GM23338 (cell line): Measurements from ENCODE around the gene NIN. TPM values are rescaled to one million over a fixed set of nuclear protein-coding genes. Genes with fewer than 3 reads are reported as not detected.

Experiments used
- ATAC-seq: fragments of 200-7000 bp; cut with Tn5 transposase; 3 replicates; pipeline ENCODE4 v1.9.1; 2020
- DNase-seq: peaks from one replicate; pipeline ENCODE4 v3.0.0-alpha.2; 2015; ENCODE audit warnings: low spot score
- H2AFZ ChIP-seq: fragments of 200-600 bp; sonication (generic); 2 replicates; pipeline ENCODE4 v1.8.0; 2016; ENCODE audit warnings: antibody characterized with exemption, mild to moderate bottlenecking, moderate library complexity
- H3F3A ChIP-seq: fragments of 200-600 bp; sonication (generic); replicated peaks from 2 replicates; pipeline ENCODE4 v1.8.0; 2017; ENCODE audit warnings: antibody characterized with exemption, mixed run types, low read depth
- H3K27ac ChIP-seq: fragments of 200-600 bp; sonication (generic); 2 replicates; pipeline ENCODE4 v1.6.1; 2016; ENCODE audit warnings: low read depth
- H3K27me3 ChIP-seq: fragments of 200-600 bp; sonication (generic); 2 replicates; pipeline ENCODE4 v1.8.0; 2016; ENCODE audit warnings: mild to moderate bottlenecking, mixed run types, moderate library complexity; ENCODE audit not compliant: insufficient read depth
- H3K36me3 ChIP-seq: fragments of 200-600 bp; sonication (generic); 2 replicates; pipeline ENCODE4 v1.8.0; 2016; ENCODE audit warnings: mild to moderate bottlenecking; ENCODE audit not compliant: insufficient read depth
- H3K4me1 ChIP-seq: fragments of 200-600 bp; sonication (generic); 2 replicates; pipeline ENCODE4 v1.8.0; 2016; ENCODE audit warnings: mild to moderate bottlenecking, moderate library complexity; ENCODE audit not compliant: insufficient read depth
- H3K4me2 ChIP-seq: fragments of 200-600 bp; sonication (generic); 2 replicates; pipeline ENCODE4 v1.7.1; 2017; ENCODE audit warnings: mixed run types
- H3K4me3 ChIP-seq: fragments of 200-600 bp; sonication (generic); 2 replicates; pipeline ENCODE4 v1.6.1; 2016; ENCODE audit warnings: mixed run types
- H3K79me2 ChIP-seq: fragments of 200-600 bp; sonication (generic); replicated peaks from 2 replicates; pipeline ENCODE4 v1.8.0; 2017; ENCODE audit warnings: mild to moderate bottlenecking; ENCODE audit not compliant: insufficient read depth
- H3K9me2 ChIP-seq: fragments of 200-600 bp; sonication (generic); 2 replicates; pipeline ENCODE4 v1.8.0; 2017; ENCODE audit not compliant: insufficient read depth
- H4K20me1 ChIP-seq: fragments of 200-600 bp; sonication (generic); replicated peaks from 2 replicates; pipeline ENCODE4 v1.8.0; 2017; ENCODE audit warnings: mild to moderate bottlenecking; ENCODE audit not compliant: insufficient read depth
- H3K27ac Mint-ChIP-seq: 2 replicates; pipeline ENCODE4 v1.8.0; 2020; ENCODE audit warnings: inconsistent platforms, mild to moderate bottlenecking, moderate library complexity, mixed read lengths
- H3K27me3 Mint-ChIP-seq: 3 replicates; pipeline ENCODE4 v1.8.0; 2022; ENCODE audit warnings: low read depth, mild to moderate bottlenecking, moderate library complexity, mixed read lengths, inconsistent platforms; ENCODE audit not compliant: insufficient read depth, poor library complexity
- H3K36me3 Mint-ChIP-seq: 3 replicates; pipeline ENCODE4 v1.8.0; 2021; ENCODE audit warnings: low read depth, mild to moderate bottlenecking, inconsistent platforms, moderate library complexity, mixed read lengths
- H3K4me1 Mint-ChIP-seq: 3 replicates; pipeline ENCODE4 v1.8.0; 2020; ENCODE audit warnings: mild to moderate bottlenecking, inconsistent platforms, mixed read lengths
- H3K4me3 Mint-ChIP-seq: 3 replicates; pipeline ENCODE4 v1.8.0; 2021; ENCODE audit warnings: moderate library complexity, mild to moderate bottlenecking, inconsistent platforms, mixed read lengths
- H3K9me3 Mint-ChIP-seq: 3 replicates; pipeline ENCODE4 v1.8.0; 2020; ENCODE audit warnings: moderate library complexity, mild to moderate bottlenecking, inconsistent platforms, mixed read lengths
- CREB1 ChIP-seq: fragments of 250-450 bp; sonication (Bioruptor Pico); IDR thresholded peaks from 2 replicates; pipeline ENCODE4 v1.5.0; 2020; ENCODE audit warnings: low read depth, mild to moderate bottlenecking, moderate library complexity
- CTCF ChIP-seq, 2 experiments: fragments of 200-600 bp in 1 of 2; sonication (generic) in 1 of 2; conservative IDR thresholded peaks; 2 replicates each; pipeline versions ENCODE4 v1.5.1 to v1.6.1; 2016 to 2017; ENCODE audit warnings: antibody characterized with exemption in 2 of 2, low read depth in 2 of 2, mild to moderate bottlenecking in 2 of 2, moderate library complexity in 1 of 2
- EZH2 ChIP-seq: fragments of 200-600 bp; sonication (generic); IDR thresholded peaks from one replicate; pipeline ENCODE4 v1.8.0; 2017; ENCODE audit warnings: antibody characterized with exemption, mild to moderate bottlenecking, low read depth; ENCODE audit not compliant: unreplicated experiment
- EZH2phosphoT487 ChIP-seq: fragments of 200-600 bp; sonication (generic); IDR thresholded peaks from one replicate; pipeline ENCODE4 v1.8.1; 2018; ENCODE audit warnings: antibody characterized with exemption; ENCODE audit not compliant: unreplicated experiment
- JUNB ChIP-seq: IDR thresholded peaks from one replicate; pipeline ENCODE4 v1.6.1; 2016; ENCODE audit warnings: antibody characterized with exemption; ENCODE audit not compliant: unreplicated experiment
- NANOG ChIP-seq: IDR thresholded peaks from 2 replicates; pipeline ENCODE4 v1.6.1; 2016; ENCODE audit warnings: antibody characterized with exemption, borderline replicate concordance
- POLR2AphosphoS5 ChIP-seq: IDR thresholded peaks from 2 replicates; pipeline ENCODE4 v1.6.1; 2016; ENCODE audit warnings: antibody characterized with exemption, low read depth
- STAT1 ChIP-seq: IDR thresholded peaks from one replicate; pipeline ENCODE4 v1.6.1; 2016; ENCODE audit warnings: antibody characterized with exemption; ENCODE audit not compliant: unreplicated experiment
- ZNF114 ChIP-seq: fragments of 250-450 bp; sonication (Bioruptor Pico); IDR thresholded peaks from 2 replicates; pipeline ENCODE4 v1.5.0; 2020; ENCODE audit warnings: mild to moderate bottlenecking, moderate library complexity
- ZNF331 ChIP-seq: fragments of 250-450 bp; sonication (Bioruptor Pico); IDR thresholded peaks from 2 replicates; pipeline ENCODE4 v1.5.0; 2020; ENCODE audit warnings: low read depth, mild to moderate bottlenecking, moderate library complexity
- polyA plus RNA-seq: library from polyadenylated mRNA; unstranded; fragments of >200 nt; fragmentation: Nextera tagmentation; extraction: Ambion mirVana; gene quantifications from 2 replicates; pipeline ENCODE4 v1.2.1, GENCODE V29; 2016
- total RNA-seq: library from RNA; depleted of rRNA; stranded (reverse); fragments of >200 nt; shearing (Covaris generic); gene quantifications from 2 replicates; pipeline ENCODE4 v1.2.3, GENCODE V29; 2014
- TF ChIP-seq, protein P1 (sequence below): fragments of 250-450 bp; sonication (Bioruptor Pico); IDR thresholded peaks from 2 replicates; pipeline ENCODE4 v1.5.0; 2020; ENCODE audit warnings: mild to moderate bottlenecking, moderate library complexity
- TF ChIP-seq, protein P2 (sequence below): IDR thresholded peaks from one replicate; pipeline ENCODE4 v1.6.1; 2018; ENCODE audit warnings: antibody characterized with exemption; ENCODE audit not compliant: unreplicated experiment
- TF ChIP-seq, protein P3 (sequence below): IDR thresholded peaks from 2 replicates; pipeline ENCODE4 v1.6.1; 2016; ENCODE audit warnings: antibody characterized with exemption

Gene NIN
- total and polyA plus RNA-seq, 2 experiments from 2014 or later, result 7.4 to 17.4 TPM

DNA sequence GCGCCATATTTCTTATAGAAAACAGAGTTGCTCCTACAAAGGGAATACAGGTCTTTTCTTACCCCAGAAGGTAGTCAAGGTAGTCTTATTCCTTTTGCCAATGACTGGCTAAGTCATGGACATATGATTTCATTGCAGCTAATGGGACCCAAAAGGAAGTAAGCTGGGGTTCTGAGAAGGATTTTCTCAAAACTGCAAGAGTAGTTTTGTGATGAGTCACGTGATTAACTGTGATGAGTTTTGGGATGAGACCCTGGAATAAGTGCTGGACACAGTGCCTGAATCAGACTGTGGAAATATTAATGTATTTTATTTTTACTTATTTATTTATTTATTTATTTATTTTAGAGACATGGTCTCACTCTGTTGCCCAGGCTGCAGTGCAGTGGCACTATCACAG is 13.4 kb upstream of the NIN start:
- no peak overlapping the region for H3K27ac ChIP-seq
- Mint-ChIP-seq H3K27me3 (no peaks in the 10 kb centered on the region), H3K4me3 (no peak overlapping the region), H3K9me3 (no peaks in the 10 kb centered on the region), H3K4me1 (no peaks in the 10 kb centered on the region), H3K27ac (no peak overlapping the region), H3K36me3 (no peaks in the 10 kb centered on the region)
- no peak for TF ChIP-seq ZNF331 (CRISPR knock-in tag)
- TF ChIP-seq ZNF114, result no peak
- TF ChIP-seq, protein P1, sequence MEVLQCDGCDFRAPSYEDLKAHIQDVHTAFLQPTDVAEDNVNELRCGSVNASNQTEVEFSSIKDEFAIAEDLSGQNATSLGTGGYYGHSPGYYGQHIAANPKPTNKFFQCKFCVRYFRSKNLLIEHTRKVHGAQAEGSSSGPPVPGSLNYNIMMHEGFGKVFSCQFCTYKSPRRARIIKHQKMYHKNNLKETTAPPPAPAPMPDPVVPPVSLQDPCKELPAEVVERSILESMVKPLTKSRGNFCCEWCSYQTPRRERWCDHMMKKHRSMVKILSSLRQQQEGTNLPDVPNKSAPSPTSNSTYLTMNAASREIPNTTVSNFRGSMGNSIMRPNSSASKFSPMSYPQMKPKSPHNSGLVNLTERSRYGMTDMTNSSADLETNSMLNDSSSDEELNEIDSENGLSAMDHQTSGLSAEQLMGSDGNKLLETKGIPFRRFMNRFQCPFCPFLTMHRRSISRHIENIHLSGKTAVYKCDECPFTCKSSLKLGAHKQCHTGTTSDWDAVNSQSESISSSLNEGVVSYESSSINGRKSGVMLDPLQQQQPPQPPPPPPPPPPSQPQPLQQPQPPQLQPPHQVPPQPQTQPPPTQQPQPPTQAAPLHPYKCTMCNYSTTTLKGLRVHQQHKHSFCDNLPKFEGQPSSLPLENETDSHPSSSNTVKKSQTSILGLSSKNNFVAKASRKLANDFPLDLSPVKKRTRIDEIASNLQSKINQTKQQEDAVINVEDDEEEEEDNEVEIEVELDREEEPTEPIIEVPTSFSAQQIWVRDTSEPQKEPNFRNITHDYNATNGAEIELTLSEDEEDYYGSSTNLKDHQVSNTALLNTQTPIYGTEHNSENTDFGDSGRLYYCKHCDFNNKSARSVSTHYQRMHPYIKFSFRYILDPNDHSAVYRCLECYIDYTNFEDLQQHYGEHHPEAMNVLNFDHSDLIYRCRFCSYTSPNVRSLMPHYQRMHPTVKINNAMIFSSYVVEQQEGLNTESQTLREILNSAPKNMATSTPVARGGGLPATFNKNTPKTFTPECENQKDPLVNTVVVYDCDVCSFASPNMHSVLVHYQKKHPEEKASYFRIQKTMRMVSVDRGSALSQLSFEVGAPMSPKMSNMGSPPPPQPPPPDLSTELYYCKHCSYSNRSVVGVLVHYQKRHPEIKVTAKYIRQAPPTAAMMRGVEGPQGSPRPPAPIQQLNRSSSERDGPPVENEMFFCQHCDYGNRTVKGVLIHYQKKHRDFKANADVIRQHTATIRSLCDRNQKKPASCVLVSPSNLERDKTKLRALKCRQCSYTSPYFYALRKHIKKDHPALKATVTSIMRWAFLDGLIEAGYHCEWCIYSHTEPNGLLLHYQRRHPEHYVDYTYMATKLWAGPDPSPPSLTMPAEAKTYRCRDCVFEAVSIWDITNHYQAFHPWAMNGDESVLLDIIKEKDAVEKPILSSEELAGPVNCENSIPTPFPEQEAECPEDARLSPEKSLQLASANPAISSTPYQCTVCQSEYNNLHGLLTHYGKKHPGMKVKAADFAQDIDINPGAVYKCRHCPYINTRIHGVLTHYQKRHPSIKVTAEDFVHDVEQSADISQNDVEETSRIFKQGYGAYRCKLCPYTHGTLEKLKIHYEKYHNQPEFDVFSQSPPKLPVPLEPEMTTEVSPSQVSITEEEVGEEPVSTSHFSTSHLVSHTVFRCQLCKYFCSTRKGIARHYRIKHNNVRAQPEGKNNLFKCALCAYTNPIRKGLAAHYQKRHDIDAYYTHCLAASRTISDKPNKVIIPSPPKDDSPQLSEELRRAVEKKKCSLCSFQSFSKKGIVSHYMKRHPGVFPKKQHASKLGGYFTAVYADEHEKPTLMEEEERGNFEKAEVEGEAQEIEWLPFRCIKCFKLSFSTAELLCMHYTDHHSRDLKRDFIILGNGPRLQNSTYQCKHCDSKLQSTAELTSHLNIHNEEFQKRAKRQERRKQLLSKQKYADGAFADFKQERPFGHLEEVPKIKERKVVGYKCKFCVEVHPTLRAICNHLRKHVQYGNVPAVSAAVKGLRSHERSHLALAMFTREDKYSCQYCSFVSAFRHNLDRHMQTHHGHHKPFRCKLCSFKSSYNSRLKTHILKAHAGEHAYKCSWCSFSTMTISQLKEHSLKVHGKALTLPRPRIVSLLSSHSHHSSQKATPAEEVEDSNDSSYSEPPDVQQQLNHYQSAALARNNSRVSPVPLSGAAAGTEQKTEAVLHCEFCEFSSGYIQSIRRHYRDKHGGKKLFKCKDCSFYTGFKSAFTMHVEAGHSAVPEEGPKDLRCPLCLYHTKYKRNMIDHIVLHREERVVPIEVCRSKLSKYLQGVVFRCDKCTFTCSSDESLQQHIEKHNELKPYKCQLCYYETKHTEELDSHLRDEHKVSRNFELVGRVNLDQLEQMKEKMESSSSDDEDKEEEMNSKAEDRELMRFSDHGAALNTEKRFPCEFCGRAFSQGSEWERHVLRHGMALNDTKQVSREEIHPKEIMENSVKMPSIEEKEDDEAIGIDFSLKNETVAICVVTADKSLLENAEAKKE, result no peak
- no peak for TF ChIP-seq CTCF (conservative IDR thresholded peaks at IDR 0.05; ENCODE audit: low read depth in 2 of 2)
- no peak for TF ChIP-seq EZH2
- no peak for TF ChIP-seq STAT1
- no peak for TF ChIP-seq JUNB
- no peak for TF ChIP-seq NANOG
- TF ChIP-seq EZH2phosphoT487, result no peak
- TF ChIP-seq POLR2AphosphoS5, result no peak
- TF ChIP-seq, protein P2, sequence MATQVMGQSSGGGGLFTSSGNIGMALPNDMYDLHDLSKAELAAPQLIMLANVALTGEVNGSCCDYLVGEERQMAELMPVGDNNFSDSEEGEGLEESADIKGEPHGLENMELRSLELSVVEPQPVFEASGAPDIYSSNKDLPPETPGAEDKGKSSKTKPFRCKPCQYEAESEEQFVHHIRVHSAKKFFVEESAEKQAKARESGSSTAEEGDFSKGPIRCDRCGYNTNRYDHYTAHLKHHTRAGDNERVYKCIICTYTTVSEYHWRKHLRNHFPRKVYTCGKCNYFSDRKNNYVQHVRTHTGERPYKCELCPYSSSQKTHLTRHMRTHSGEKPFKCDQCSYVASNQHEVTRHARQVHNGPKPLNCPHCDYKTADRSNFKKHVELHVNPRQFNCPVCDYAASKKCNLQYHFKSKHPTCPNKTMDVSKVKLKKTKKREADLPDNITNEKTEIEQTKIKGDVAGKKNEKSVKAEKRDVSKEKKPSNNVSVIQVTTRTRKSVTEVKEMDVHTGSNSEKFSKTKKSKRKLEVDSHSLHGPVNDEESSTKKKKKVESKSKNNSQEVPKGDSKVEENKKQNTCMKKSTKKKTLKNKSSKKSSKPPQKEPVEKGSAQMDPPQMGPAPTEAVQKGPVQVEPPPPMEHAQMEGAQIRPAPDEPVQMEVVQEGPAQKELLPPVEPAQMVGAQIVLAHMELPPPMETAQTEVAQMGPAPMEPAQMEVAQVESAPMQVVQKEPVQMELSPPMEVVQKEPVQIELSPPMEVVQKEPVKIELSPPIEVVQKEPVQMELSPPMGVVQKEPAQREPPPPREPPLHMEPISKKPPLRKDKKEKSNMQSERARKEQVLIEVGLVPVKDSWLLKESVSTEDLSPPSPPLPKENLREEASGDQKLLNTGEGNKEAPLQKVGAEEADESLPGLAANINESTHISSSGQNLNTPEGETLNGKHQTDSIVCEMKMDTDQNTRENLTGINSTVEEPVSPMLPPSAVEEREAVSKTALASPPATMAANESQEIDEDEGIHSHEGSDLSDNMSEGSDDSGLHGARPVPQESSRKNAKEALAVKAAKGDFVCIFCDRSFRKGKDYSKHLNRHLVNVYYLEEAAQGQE, result no peak
- no peak for TF ChIP-seq CREB1 (CRISPR knock-in tag)
- TF ChIP-seq, protein P3, sequence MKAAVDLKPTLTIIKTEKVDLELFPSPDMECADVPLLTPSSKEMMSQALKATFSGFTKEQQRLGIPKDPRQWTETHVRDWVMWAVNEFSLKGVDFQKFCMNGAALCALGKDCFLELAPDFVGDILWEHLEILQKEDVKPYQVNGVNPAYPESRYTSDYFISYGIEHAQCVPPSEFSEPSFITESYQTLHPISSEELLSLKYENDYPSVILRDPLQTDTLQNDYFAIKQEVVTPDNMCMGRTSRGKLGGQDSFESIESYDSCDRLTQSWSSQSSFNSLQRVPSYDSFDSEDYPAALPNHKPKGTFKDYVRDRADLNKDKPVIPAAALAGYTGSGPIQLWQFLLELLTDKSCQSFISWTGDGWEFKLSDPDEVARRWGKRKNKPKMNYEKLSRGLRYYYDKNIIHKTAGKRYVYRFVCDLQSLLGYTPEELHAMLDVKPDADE, result no peak
- H3K79me2 ChIP-seq, result no peaks in the 10 kb centered on the region
- no peak overlapping the region for H3K4me3 ChIP-seq
- DNase-seq (no peak), ATAC-seq (no peak)
- H3K4me2 ChIP-seq, result no peak overlapping the region
- no peaks in the 10 kb centered on the region for H3K4me1 ChIP-seq
- peaks cover 9% of the 10 kb centered on the region for H3K9me2 ChIP-seq
- no peaks in the 10 kb centered on the region for H3K36me3 ChIP-seq
- no peak overlapping the region for H2AFZ ChIP-seq
- no peaks in the 10 kb centered on the region for H4K20me1 ChIP-seq
- H3F3A ChIP-seq, result no peaks in the 10 kb centered on the region; the same call in 1 of the 2 replicates
- peaks cover 5% of the 10 kb centered on the region; the same call in 1 of the 2 replicates for H3K27me3 ChIP-seq
